ENCODE data around the gene SLC14A1.

SLC14A1 gene

GRCh38 chr18:45723567-45724355 is at the start of gene SLC14A1:
Gene SLC14A1 (plus strand): TSS chr18:45724181. CDS start chr18:45730321, 6,140 bp downstream.
- Histone ChIP-seq H3K4me3 (ENCODE audit: low read length) (no peak within 1 kb of the TSS), H3K27ac (ENCODE audit: low read length) (no peak within 1 kb of the TSS), H3K27me3 (ENCODE audit: control insufficient read depth, insufficient read depth, low read length) (no peaks in the 10 kb centered on the region), H3K4me1 (ENCODE audit: control insufficient read depth, insufficient read depth, low read length) (no peaks in the 10 kb centered on the region), H3K36me3 (ENCODE audit: control insufficient read depth, insufficient read depth, low read length) (no peaks in the 10 kb centered on the region), H3K9me3 (ENCODE audit: control insufficient read depth, insufficient read depth, low read length) (no peaks in the 10 kb centered on the region)
- no peak for DNase-seq (ENCODE audit: low read depth, low spot score)
- WGBS (ENCODE audit: insufficient coverage, insufficient read length), result no CpG with 5 or more reads among the region's 6 CpGs

- Histone ChIP-seq H3K27me3 (ENCODE audit: control insufficient read depth, insufficient read depth, low read length) (no peaks in the 10 kb centered on the region), H3K9me3 (ENCODE audit: control insufficient read depth, insufficient read depth, low read length) (no peaks in the 10 kb centered on the region), H3K4me1 (ENCODE audit: control insufficient read depth, insufficient read depth, low read length) (no peaks in the 10 kb centered on the region), H3K27ac (ENCODE audit: low read length) (no peak overlapping the region), H3K4me3 (ENCODE audit: low read length) (no peak overlapping the region), H3K36me3 (ENCODE audit: control insufficient read depth, insufficient read depth, low read length) (no peaks in the 10 kb centered on the region)
- WGBS (ENCODE audit: insufficient coverage, insufficient read length), result no CpG with 5 or more reads among the region's 4 CpGs
- DNase-seq (ENCODE audit: low read depth, low spot score), result no peak
Observed at GRCh38 chr18:45677276-45677807, 46.6 kb upstream of the SLC14A1 start.

GRCh38 chr18:45678441-45678840 is 45.5 kb upstream of the SLC14A1 start:
- Histone ChIP-seq H3K36me3 (ENCODE audit: control insufficient read depth, insufficient read depth, low read length) (no peaks in the 10 kb centered on the region), H3K9me3 (ENCODE audit: control insufficient read depth, insufficient read depth, low read length) (no peaks in the 10 kb centered on the region)
- WGBS (ENCODE audit: insufficient coverage, insufficient read length), result no CpG with 5 or more reads among the region's 4 CpGs

GRCh38 chr18:45678850-45679249 is 45.1 kb upstream of the SLC14A1 start:
- no CpG with 5 or more reads among the region's 1 CpG for WGBS (ENCODE audit: insufficient coverage, insufficient read length)
- no peak for DNase-seq (ENCODE audit: low read depth, low spot score)

More at GRCh38 chr18:45678441-45678840, 45.5 kb upstream of the SLC14A1 start:
- no peak for DNase-seq (ENCODE audit: low read depth, low spot score)
- Histone ChIP-seq H3K27me3 (ENCODE audit: control insufficient read depth, insufficient read depth, low read length) (no peaks in the 10 kb centered on the region), H3K4me1 (ENCODE audit: control insufficient read depth, insufficient read depth, low read length) (no peaks in the 10 kb centered on the region), H3K27ac (ENCODE audit: low read length) (no peak overlapping the region), H3K4me3 (ENCODE audit: low read length) (no peak overlapping the region)

GRCh38 chr18:45680066-45680690 is 43.8 kb upstream of the SLC14A1 start:
- H3K36me3 ChIP-seq (ENCODE audit: control insufficient read depth, insufficient read depth, low read length), result no peaks in the 10 kb centered on the region
- DNase-seq (ENCODE audit: low read depth, low spot score), result no peak
- H3K27me3 ChIP-seq (ENCODE audit: control insufficient read depth, insufficient read depth, low read length), result no peaks in the 10 kb centered on the region
- no peaks in the 10 kb centered on the region for H3K4me1 ChIP-seq (ENCODE audit: control insufficient read depth, insufficient read depth, low read length)
- no peak overlapping the region for H3K27ac ChIP-seq (ENCODE audit: low read length)
- H3K4me3 ChIP-seq (ENCODE audit: low read length), result no peak overlapping the region
- no peaks in the 10 kb centered on the region for H3K9me3 ChIP-seq (ENCODE audit: control insufficient read depth, insufficient read depth, low read length)
- no CpG with 5 or more reads among the region's 6 CpGs for WGBS (ENCODE audit: insufficient coverage, insufficient read length)

More at GRCh38 chr18:45678850-45679249, 45.1 kb upstream of the SLC14A1 start:
- H3K4me3 ChIP-seq (ENCODE audit: low read length), result no peak overlapping the region
- H3K27ac ChIP-seq (ENCODE audit: low read length), result no peak overlapping the region
- no peaks in the 10 kb centered on the region for H3K4me1 ChIP-seq (ENCODE audit: control insufficient read depth, insufficient read depth, low read length)
- H3K9me3 ChIP-seq (ENCODE audit: control insufficient read depth, insufficient read depth, low read length), result no peaks in the 10 kb centered on the region
- H3K27me3 ChIP-seq (ENCODE audit: control insufficient read depth, insufficient read depth, low read length), result no peaks in the 10 kb centered on the region
- no peaks in the 10 kb centered on the region for H3K36me3 ChIP-seq (ENCODE audit: control insufficient read depth, insufficient read depth, low read length)

- no peak overlapping the region for H3K4me3 ChIP-seq (ENCODE audit: low read length)
- no peak overlapping the region for H3K27ac ChIP-seq (ENCODE audit: low read length)
- H3K27me3 ChIP-seq (ENCODE audit: control insufficient read depth, insufficient read depth, low read length), result no peaks in the 10 kb centered on the region
- H3K9me3 ChIP-seq (ENCODE audit: control insufficient read depth, insufficient read depth, low read length), result no peaks in the 10 kb centered on the region
- WGBS (ENCODE audit: insufficient coverage, insufficient read length), result no CpG with 5 or more reads among the region's 8 CpGs
- H3K4me1 ChIP-seq (ENCODE audit: control insufficient read depth, insufficient read depth, low read length), result peaks cover 9% of the 10 kb centered on the region
- DNase-seq (ENCODE audit: low read depth, low spot score), result no peak
- H3K36me3 ChIP-seq (ENCODE audit: control insufficient read depth, insufficient read depth, low read length), result no peaks in the 10 kb centered on the region
Observed at GRCh38 chr18:45682181-45682580, 41.8 kb upstream of the SLC14A1 start.

- no peaks in the 10 kb centered on the region for H3K9me3 ChIP-seq (ENCODE audit: control insufficient read depth, insufficient read depth, low read length)
- no peak overlapping the region for H3K4me3 ChIP-seq (ENCODE audit: low read length)
- no peak for DNase-seq (ENCODE audit: low read depth, low spot score)
- H3K27me3 ChIP-seq (ENCODE audit: control insufficient read depth, insufficient read depth, low read length), result no peaks in the 10 kb centered on the region
- WGBS (ENCODE audit: insufficient coverage, insufficient read length), result no CpG with 5 or more reads among the region's 5 CpGs
- no peak overlapping the region for H3K27ac ChIP-seq (ENCODE audit: low read length)
- no peaks in the 10 kb centered on the region for H3K36me3 ChIP-seq (ENCODE audit: control insufficient read depth, insufficient read depth, low read length)
- peaks cover 9% of the 10 kb centered on the region for H3K4me1 ChIP-seq (ENCODE audit: control insufficient read depth, insufficient read depth, low read length)
Observed at GRCh38 chr18:45684341-45685115, 39.5 kb upstream of the SLC14A1 start.

GRCh38 chr18:45686891-45687611 is 36.9 kb upstream of the SLC14A1 start:
- Histone ChIP-seq H3K27me3 (ENCODE audit: control insufficient read depth, insufficient read depth, low read length) (no peaks in the 10 kb centered on the region), H3K4me3 (ENCODE audit: low read length) (no peak overlapping the region), H3K9me3 (ENCODE audit: control insufficient read depth, insufficient read depth, low read length) (no peaks in the 10 kb centered on the region), H3K27ac (ENCODE audit: low read length) (no peak overlapping the region), H3K4me1 (ENCODE audit: control insufficient read depth, insufficient read depth, low read length) (peaks cover 9% of the 10 kb centered on the region), H3K36me3 (ENCODE audit: control insufficient read depth, insufficient read depth, low read length) (no peaks in the 10 kb centered on the region)
- no peak for DNase-seq (ENCODE audit: low read depth, low spot score)
- no CpG with 5 or more reads among the region's 7 CpGs for WGBS (ENCODE audit: insufficient coverage, insufficient read length)

- no peaks in the 10 kb centered on the region for H3K9me3 ChIP-seq (ENCODE audit: control insufficient read depth, insufficient read depth, low read length)
- no peak for DNase-seq (ENCODE audit: low read depth, low spot score)
- H3K4me3 ChIP-seq (ENCODE audit: low read length), result no peak overlapping the region
- H3K27me3 ChIP-seq (ENCODE audit: control insufficient read depth, insufficient read depth, low read length), result no peaks in the 10 kb centered on the region
- H3K36me3 ChIP-seq (ENCODE audit: control insufficient read depth, insufficient read depth, low read length), result no peaks in the 10 kb centered on the region
- H3K27ac ChIP-seq (ENCODE audit: low read length), result no peak overlapping the region
- peaks cover 9% of the 10 kb centered on the region for H3K4me1 ChIP-seq (ENCODE audit: control insufficient read depth, insufficient read depth, low read length)
- WGBS (ENCODE audit: insufficient coverage, insufficient read length), result no CpG with 5 or more reads among the region's 6 CpGs
Observed at GRCh38 chr18:45687621-45688020, 36.4 kb upstream of the SLC14A1 start.

- Histone ChIP-seq H3K27ac (ENCODE audit: low read length) (no peak overlapping the region), H3K36me3 (ENCODE audit: control insufficient read depth, insufficient read depth, low read length) (no peaks in the 10 kb centered on the region), H3K4me1 (ENCODE audit: control insufficient read depth, insufficient read depth, low read length) (peaks cover 9% of the 10 kb centered on the region), H3K4me3 (ENCODE audit: low read length) (no peak overlapping the region), H3K9me3 (ENCODE audit: control insufficient read depth, insufficient read depth, low read length) (no peaks in the 10 kb centered on the region), H3K27me3 (ENCODE audit: control insufficient read depth, insufficient read depth, low read length) (no peaks in the 10 kb centered on the region)
- no peak for DNase-seq (ENCODE audit: low read depth, low spot score)
- no CpG with 5 or more reads among the region's 4 CpGs for WGBS (ENCODE audit: insufficient coverage, insufficient read length)
Observed at GRCh38 chr18:45688113-45688512, 35.9 kb upstream of the SLC14A1 start.
